NCI-H2196 treated with DMSO at 0.1 percent for 48 hours (cell line): ENCODE measurements around the gene TLE3.
A peak's percentile ranks its signal among the peaks of the same experiment; 100 is the strongest.

Experiments used
- DNase-seq: peaks from one replicate; lab custom pipeline; 2025; ENCODE audit not compliant: unreplicated experiment; lab: John Stamatoyannopoulos, UW

TLE3 gene

GRCh38 chr15:70012895-70013294 is 84.8 kb downstream of the TLE3 start:
- DNase-seq, result no peak

- DNase-seq, result no peak
These were observed 88.9 kb downstream of the TLE3 start for GRCh38 chr15:70008697-70009290.

DNA sequence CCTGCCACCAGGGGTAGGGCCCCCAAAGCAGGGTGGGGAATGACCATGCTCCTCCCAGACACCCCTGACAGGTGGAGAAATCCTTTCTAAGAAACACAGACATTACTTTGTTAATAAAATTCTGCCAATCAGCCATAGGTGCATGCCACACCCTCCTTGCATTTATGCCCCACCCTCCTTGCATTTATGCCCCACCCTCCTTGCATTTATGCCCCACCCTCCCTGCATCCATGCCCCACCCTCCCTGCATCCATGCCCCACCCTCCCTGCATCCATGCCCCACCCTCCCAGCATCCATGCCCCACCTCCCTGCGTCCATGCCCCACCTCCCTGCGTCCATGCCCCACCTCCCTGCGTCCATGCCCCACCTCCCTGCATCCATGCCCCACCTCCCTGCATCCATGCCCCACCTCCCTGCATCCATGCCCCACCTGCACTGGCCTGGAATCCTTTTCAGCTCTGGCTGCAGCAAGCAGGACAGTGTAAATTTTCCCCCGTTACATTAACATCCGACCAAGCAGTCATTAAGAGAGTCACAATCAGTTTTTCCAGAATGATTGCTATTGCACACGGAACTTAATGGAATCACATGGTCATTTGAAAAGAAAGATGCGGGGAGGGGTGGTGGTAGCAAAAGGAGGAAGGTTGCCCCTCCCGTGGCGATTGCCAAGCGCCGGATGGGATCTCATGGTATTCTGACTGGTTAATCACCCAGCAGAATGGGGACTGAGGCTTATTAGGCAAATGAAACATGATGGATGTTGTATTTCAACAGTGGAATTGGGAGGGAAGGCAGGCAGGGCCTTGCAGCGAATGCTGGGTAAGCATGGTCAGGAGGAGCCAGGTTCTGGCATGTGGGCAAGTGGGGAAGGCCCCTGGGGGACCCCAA is 91.2 kb downstream of the TLE3 start:
- DNase-seq, result no peak

DNA sequence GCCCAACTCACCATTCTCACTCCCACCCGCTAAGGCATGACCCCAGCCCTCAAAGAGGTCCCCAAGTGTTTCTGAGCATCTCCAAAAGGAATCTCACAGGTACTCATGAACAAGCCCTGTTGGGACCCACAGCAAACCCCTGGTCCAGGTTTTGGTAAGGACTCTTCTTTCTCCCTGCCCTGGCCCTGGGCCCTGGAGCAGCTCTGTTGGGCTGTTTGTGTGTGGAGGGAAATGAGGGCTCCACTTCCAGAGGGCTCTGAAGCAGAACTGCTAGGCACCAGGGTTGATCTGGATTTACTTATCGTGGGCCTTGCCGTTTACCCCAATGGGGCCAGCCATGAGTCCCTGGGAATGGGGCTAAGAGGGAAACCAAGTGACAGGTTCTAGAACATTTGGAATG is 92.9 kb downstream of the TLE3 start:
- no peak for DNase-seq

- DNase-seq, result no peak
These were observed 94.8 kb downstream of the TLE3 start for GRCh38 chr15:70002897-70003296.

DNA sequence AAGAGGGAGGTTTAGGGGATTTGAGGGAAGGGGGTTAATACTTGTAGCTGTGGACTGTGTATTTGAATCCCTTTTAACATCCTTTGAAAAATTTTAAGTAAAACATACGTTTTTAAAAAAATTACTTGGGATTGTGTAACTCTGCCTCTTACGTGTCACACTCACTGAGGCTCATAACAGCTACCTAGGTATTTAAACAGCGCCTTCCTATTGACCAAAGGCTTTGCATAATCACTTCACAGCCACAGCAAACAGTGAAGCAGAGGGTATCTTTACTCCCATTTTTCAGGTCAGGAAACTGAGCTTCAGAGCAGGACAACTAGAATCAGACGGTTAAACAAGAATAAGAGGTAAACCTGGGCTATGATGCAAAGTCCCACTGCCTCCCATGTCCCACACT is 95.9 kb downstream of the TLE3 start:
- DNase-seq, result no peak

GRCh38 chr15:69999392-70000085 is 98.2 kb downstream of the TLE3 start:
- DNase-seq, result no peak

- DNase-seq, result no peak
These were observed 99.0 kb downstream of the TLE3 start for GRCh38 chr15:69998541-69999391.

GRCh38 chr15:69997813-69998212 is 99.9 kb downstream of the TLE3 start:
- DNase-seq, result peak; percentile 90
